Esophagus muscularis mucosa (tissue), 4 donors: ENCODE measurements around the gene SLC30A2. TPM values are rescaled to one million over a fixed set of nuclear protein-coding genes. Genes with fewer than 3 reads are reported as not detected.
"Not testable (repeated sequence)": the region's sequence is repeated elsewhere in the genome, so short reads cannot be mapped to it uniquely, and the experiment has no call there.

Experiments
- DNase-seq: peaks from one replicate; pipeline ENCODE4 v3.0.0-alpha.2; 2017; ENCODE audit errors: extremely low spot score
- H3K27ac ChIP-seq, 4 donors: fragments of 200-600 bp; sonication (generic); replicated peaks in 1 of 4; 1 replicate in 3 of 4; 2 replicates in 1 of 4; pipeline ENCODE4 v1.5.1; 2016 to 2019; ENCODE audit warnings: mild to moderate bottlenecking in 1 of 4
- H3K27me3 ChIP-seq, 4 donors: fragments of 200-600 bp; sonication (generic); one replicate each; pipeline versions ENCODE4 v1.5.1 to v1.6.0; 2016 to 2019
- H3K36me3 ChIP-seq, 4 donors: fragments of 200-600 bp; sonication (generic); one replicate each; pipeline ENCODE4 v1.5.1; 2016 to 2019
- H3K4me1 ChIP-seq, 4 donors: fragments of 200-600 bp; sonication (generic); one replicate each; pipeline ENCODE4 v1.5.1; 2016 to 2019
- H3K4me3 ChIP-seq, 4 donors: fragments of 200-600 bp; sonication (generic); 1 replicate in 2 of 4; 2 replicates in 2 of 4; pipeline ENCODE4 v1.5.1; 2016 to 2019; ENCODE audit warnings: mild to moderate bottlenecking in 4 of 4, moderate library complexity in 1 of 4
- H3K9me3 ChIP-seq, 4 donors: fragments of 200-600 bp; sonication (generic); 1 replicate in 3 of 4; 2 replicates in 1 of 4; pipeline ENCODE4 v1.5.1; 2016 to 2019
- EP300 ChIP-seq: sonication (generic); formaldehyde crosslinking; IDR thresholded peaks from one replicate; pipeline ENCODE4 v1.6.1; 2017; ENCODE audit warnings: antibody characterized with exemption
- POLR2A ChIP-seq: fragments of 450-650 bp; IDR thresholded peaks from one replicate; pipeline ENCODE4 v1.6.1; 2017; ENCODE audit warnings: antibody characterized with exemption, moderate library complexity, mild to moderate bottlenecking, low read depth
- POLR2AphosphoS5 ChIP-seq, 2 donors: sonication (generic); formaldehyde crosslinking; IDR thresholded peaks; one replicate each; pipeline ENCODE4 v1.6.1; 2017; ENCODE audit warnings: antibody characterized with exemption in 2 of 2
- WGBS: methylation state at CpG from one replicate; pipeline ENCODE4 v1.1.5; 2018; 5-methylcytosine and 5-hydroxymethylcytosine counted together
- intact Hi-C: fragments of 100-400 bp; cut with DNase I; formaldehyde crosslinking; loops from one replicate; pipeline ENCODE4 v1.15.1; 2023
- total RNA-seq, 4 donors: library from RNA; depleted of rRNA; stranded (reverse); fragments of >200 nt; gene quantifications; one replicate each; pipeline versions ENCODE4 v1.1.0 to v1.2.1, GENCODE V29; 2016
- TF ChIP-seq, protein P1 (sequence below), 3 experiments: fragments of 200-600 bp in 2 of 3; fragments of 450-650 bp in 1 of 3; sonication (generic) in 2 of 3; IDR thresholded peaks; one replicate each; pipeline ENCODE4 v1.5.1; 2017 to 2019; ENCODE audit warnings: antibody characterized with exemption in 3 of 3, mild to moderate bottlenecking in 2 of 3, moderate library complexity in 1 of 3

Gene SLC30A2, protein sequence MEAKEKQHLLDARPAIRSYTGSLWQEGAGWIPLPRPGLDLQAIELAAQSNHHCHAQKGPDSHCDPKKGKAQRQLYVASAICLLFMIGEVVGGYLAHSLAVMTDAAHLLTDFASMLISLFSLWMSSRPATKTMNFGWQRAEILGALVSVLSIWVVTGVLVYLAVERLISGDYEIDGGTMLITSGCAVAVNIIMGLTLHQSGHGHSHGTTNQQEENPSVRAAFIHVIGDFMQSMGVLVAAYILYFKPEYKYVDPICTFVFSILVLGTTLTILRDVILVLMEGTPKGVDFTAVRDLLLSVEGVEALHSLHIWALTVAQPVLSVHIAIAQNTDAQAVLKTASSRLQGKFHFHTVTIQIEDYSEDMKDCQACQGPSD
- under 1 TPM in 1 of 4 donors, not detected in 3; 0.17 TPM for total RNA-seq

DNA sequence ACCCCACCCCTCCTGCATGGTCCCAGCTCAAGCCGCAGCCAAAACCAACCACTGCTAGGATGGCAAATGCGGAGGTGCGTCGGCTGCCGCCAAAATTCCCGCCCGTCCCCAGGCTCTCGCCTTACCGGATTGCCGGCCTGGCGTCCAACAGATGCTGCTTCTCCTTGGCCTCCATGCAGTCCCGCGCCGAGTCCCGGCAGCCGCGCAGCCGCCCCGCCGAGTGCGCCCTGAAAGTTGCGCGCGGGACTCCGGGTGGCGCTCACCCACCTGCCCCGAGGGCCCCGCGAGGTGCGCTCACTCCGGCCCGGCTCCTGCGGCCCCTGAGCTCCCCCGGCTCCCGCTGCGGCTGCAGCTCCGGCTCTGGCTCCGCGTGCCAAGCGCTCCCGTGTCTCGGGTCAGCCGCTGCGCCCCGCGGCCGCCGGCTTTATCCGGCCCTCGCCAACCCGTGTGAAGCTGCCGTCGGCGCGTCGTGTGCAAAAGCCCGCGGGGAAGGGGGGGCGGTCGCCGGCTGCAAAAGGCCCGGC lies at the start of gene SLC30A2:
SLC30A2 (minus strand) TSS at position 397 of the 524 bp plus-strand sequence; CDS start at position 175, 222 bp downstream.
- intact Hi-C loops = no loop called here
- Histone ChIP-seq H3K4me1 (peaks cover 16 to 18% (median 17%) of the 10 kb centered on the region in 4 donors), H3K36me3 (no peaks in the 10 kb centered on the region), H3K4me3 (peak within 1 kb of the TSS; percentile 26 to 36 (median 30)), H3K27me3 (peaks cover 0 to 89% (median 33%) of the 10 kb centered on the region in 4 donors), H3K9me3 (no peaks in the 10 kb centered on the region), H3K27ac (no peak within 1 kb of the TSS)
- no CpG with 5 or more reads among the region's 62 CpGs for WGBS
- TF ChIP-seq POLR2AphosphoS5 (IDR thresholded peaks at IDR 0.05) (no peak), EP300 (no peak), POLR2A (no peak)
- TF ChIP-seq, protein P1, sequence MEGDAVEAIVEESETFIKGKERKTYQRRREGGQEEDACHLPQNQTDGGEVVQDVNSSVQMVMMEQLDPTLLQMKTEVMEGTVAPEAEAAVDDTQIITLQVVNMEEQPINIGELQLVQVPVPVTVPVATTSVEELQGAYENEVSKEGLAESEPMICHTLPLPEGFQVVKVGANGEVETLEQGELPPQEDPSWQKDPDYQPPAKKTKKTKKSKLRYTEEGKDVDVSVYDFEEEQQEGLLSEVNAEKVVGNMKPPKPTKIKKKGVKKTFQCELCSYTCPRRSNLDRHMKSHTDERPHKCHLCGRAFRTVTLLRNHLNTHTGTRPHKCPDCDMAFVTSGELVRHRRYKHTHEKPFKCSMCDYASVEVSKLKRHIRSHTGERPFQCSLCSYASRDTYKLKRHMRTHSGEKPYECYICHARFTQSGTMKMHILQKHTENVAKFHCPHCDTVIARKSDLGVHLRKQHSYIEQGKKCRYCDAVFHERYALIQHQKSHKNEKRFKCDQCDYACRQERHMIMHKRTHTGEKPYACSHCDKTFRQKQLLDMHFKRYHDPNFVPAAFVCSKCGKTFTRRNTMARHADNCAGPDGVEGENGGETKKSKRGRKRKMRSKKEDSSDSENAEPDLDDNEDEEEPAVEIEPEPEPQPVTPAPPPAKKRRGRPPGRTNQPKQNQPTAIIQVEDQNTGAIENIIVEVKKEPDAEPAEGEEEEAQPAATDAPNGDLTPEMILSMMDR (IDR thresholded peaks at IDR 0.05) = no peak
- DNase-seq = no peak

DNA sequence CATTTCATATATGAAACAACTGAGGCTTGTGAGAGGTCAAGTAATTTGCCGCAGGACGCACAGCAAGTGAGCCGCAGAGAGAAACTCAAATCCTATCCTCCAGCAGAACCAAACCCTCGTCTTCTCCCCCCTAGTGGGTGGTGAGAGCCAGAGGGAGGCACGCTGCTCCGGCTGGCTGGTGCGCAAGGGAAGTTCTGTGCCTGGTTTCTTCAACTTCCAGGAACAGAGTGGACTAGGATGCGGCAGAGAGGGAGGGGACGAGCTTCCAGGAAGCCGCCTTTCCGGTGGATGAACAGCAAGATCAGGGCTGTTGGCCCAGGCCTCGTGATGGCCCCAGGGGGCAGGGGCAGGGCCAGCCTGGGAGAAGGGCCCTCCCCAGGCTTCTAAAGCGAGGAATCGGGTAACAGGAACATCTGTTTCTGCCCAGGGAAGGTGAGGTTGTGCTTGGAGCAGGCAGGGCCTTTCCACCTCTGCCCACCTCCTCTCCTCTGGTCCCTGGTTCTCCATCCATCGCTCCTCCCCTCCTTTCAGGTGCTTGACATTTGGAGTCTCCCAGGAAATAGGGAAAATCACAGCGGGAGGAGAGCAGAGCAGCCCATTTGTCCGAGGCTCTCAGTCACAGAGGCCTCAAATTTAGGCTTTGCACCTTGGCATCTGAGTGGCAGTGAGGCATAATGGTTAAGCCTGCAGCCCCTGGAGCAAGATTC lies 48.9 kb upstream of the SLC30A2 start:
- H3K9me3 ChIP-seq = no peaks in the 10 kb centered on the region
- no peaks in the 10 kb centered on the region for H3K36me3 ChIP-seq
- H3K4me3 ChIP-seq = no peak overlapping the region
- intact Hi-C loops = no loop called here
- peak overlapping the region in 2 of 4 donors; percentile 5 to 36 for H3K27ac ChIP-seq
- peaks cover 0 to 53% (median 5%) of the 10 kb centered on the region in 4 donors for H3K27me3 ChIP-seq
- WGBS = 49% methylated on average over 12 of the region's 17 CpGs
- TF ChIP-seq EP300 (peak; percentile 32), POLR2A (peak; percentile 2), POLR2AphosphoS5 (IDR thresholded peaks at IDR 0.05) (peak; percentile 36 to 40)
- TF ChIP-seq, protein P1 (IDR thresholded peaks at IDR 0.05) = no peak
- DNase-seq = no peak
- peaks cover 6 to 15% (median 10%) of the 10 kb centered on the region in 4 donors for H3K4me1 ChIP-seq

DNA sequence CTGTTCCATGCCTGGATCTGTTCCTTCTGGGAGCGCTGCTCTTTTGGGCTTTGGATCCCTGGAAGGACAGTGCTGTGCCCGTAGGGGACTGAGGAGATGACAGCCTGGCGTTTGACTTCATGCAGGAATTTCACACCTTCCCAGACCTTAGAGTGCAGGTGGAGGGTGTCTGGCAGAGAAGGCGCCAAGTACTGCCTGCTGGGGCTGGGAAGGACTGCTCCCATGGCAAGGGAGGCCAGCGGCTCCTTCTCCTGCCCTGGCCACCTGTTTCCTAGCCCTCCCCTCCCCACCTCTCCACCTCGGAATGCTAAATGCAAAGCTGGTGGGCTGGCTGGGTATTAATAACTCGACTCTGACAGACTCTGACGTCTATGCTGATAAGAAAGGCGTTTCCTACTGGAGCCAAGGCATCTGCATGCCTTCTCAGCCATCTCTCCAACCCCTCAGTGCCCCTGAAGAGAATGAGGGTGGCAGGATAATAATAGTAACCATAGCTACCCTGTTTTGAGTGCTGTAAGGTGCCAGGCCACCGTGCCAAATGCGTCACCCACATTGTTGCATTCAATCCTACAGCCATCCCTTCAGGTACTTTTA lies 48.3 kb upstream of the SLC30A2 start:
- no peak for DNase-seq
- Histone ChIP-seq H3K4me1 (peaks cover 6 to 15% (median 10%) of the 10 kb centered on the region in 4 donors), H3K27me3 (peaks cover 0 to 59% (median 5%) of the 10 kb centered on the region in 4 donors), H3K27ac (peak overlapping the region in 2 of 4 donors; percentile 5 to 12), H3K4me3 (no peak overlapping the region), H3K36me3 (no peaks in the 10 kb centered on the region), H3K9me3 (no peaks in the 10 kb centered on the region)
- no peak for TF ChIP-seq POLR2A
- TF ChIP-seq, protein P1 (IDR thresholded peaks at IDR 0.05) = no peak
- TF ChIP-seq EP300 = no peak
- no peak for TF ChIP-seq POLR2AphosphoS5 (IDR thresholded peaks at IDR 0.05)
- intact Hi-C loops = no loop called here
- 31% methylated on average over 11 of the region's 11 CpGs for WGBS

DNA sequence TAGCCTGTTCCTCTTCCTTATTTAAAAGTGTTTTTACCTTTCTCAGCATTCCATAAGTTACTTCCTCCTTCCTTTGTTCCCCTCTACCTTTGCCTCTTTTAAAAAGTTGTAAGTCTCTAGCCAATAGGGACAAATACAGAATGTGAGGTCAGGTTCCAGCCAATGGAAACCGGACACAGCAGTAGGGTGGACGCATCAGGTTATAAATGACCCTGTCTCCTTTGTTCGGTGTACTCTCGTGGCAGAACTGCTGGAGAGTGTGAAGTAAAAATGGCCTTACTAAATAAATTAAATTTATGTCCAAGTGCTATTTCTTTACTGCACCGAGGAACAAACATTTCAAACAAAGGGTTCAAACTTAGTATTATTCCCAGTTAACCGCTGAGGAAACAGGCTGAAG lies 47.7 kb upstream of the SLC30A2 start:
- H3K4me3 ChIP-seq, intact Hi-C loops, H3K9me3 ChIP-seq, H3K36me3 ChIP-seq, DNase-seq, H3K27ac ChIP-seq: not testable (repeated sequence)
- WGBS = 31% methylated on average over 6 of the region's 6 CpGs
- Histone ChIP-seq H3K4me1 (peaks cover 6 to 15% (median 10%) of the 10 kb centered on the region in 4 donors), H3K27me3 (peaks cover 0 to 65% (median 5%) of the 10 kb centered on the region in 4 donors)
